Caco-2 (cell line): Measurements from ENCODE around the gene HES7. TPM values are rescaled to one million over a fixed set of nuclear protein-coding genes. Genes with fewer than 3 reads are reported as not detected.

Source experiments
- BruUV-seq: library from RNA; stranded (reverse); fragments of 400-500 nt; replicated peaks from 2 replicates; lab custom pipeline; 2021; lab: Mats Ljungman, UMichigan
- CTCF ChIA-PET: fragments of 300-600 bp; sonication (Branson Sonifier 250); formaldehyde crosslinking; loops from one replicate; lab custom pipeline; 2022; ENCODE audit warnings: antibody characterized with exemption; lab: Charles Lee
- POLR2A ChIA-PET: fragments of 300-600 bp; sonication (Branson Sonifier 250); formaldehyde crosslinking; loops from one replicate; lab custom pipeline; 2022; ENCODE audit warnings: antibody characterized with exemption; lab: Charles Lee
- DNase-seq, 2 experiments: peaks; one replicate each; pipeline versions ENCODE4 v3.0.0 to v3.0.0-alpha.2; 2020 to 2022
- H3K27me3 ChIP-seq: replicated peaks from 2 replicates; pipeline ENCODE4 v1.6.0; 2011; ENCODE audit warnings: low read length; ENCODE audit not compliant: control insufficient read depth, insufficient read depth
- H3K36me3 ChIP-seq: 2 replicates; pipeline ENCODE4 v1.5.1; 2011; ENCODE audit warnings: low read length; ENCODE audit not compliant: control insufficient read depth, insufficient read depth
- H3K4me1 ChIP-seq: fragments of 250-450 bp; sonication (Bioruptor Pico); 2 replicates; pipeline ENCODE4 v1.5.1; 2020; ENCODE audit warnings: mild to moderate bottlenecking
- H3K4me3 ChIP-seq: 2 replicates; pipeline ENCODE4 v1.5.1; 2011; ENCODE audit warnings: low read depth, mild to moderate bottlenecking, control low read depth, low read length
- H3K9me3 ChIP-seq: fragments of 250-450 bp; sonication (Bioruptor Pico); 2 replicates; pipeline ENCODE4 v1.5.1; 2020; ENCODE audit warnings: mild to moderate bottlenecking, moderate library complexity
- H3K27ac Mint-ChIP-seq: one replicate; pipeline ENCODE4 v1.8.0; 2022; ENCODE audit warnings: mixed read lengths; ENCODE audit not compliant: unreplicated experiment
- H3K27me3 Mint-ChIP-seq: one replicate; pipeline ENCODE4 v1.8.0; 2022; ENCODE audit warnings: mixed read lengths; ENCODE audit not compliant: insufficient read depth, unreplicated experiment
- H3K36me3 Mint-ChIP-seq: one replicate; pipeline ENCODE4 v1.8.0; 2022; ENCODE audit warnings: mild to moderate bottlenecking, mixed read lengths; ENCODE audit not compliant: insufficient read depth, unreplicated experiment
- H3K4me1 Mint-ChIP-seq: one replicate; pipeline ENCODE4 v1.8.0; 2022; ENCODE audit warnings: low read depth, mixed read lengths; ENCODE audit not compliant: unreplicated experiment
- H3K4me3 Mint-ChIP-seq: one replicate; pipeline ENCODE4 v1.8.0; 2022; ENCODE audit warnings: mild to moderate bottlenecking, moderate library complexity, mixed read lengths; ENCODE audit not compliant: unreplicated experiment
- H3K9me3 Mint-ChIP-seq: one replicate; pipeline ENCODE4 v1.8.0; 2022; ENCODE audit warnings: mixed read lengths; ENCODE audit not compliant: unreplicated experiment
- intact Hi-C: fragments of 100-400 bp; cut with micrococcal nuclease; formaldehyde crosslinking; loops from one replicate; pipeline ENCODE4 v1.10.0; 2022; ENCODE audit not compliant: unreplicated experiment
- total RNA-seq: library from RNA; stranded (reverse); gene quantifications from 2 replicates; pipeline ENCODE4 v1.2.3, GENCODE V29; 2022
- TF ChIP-seq, protein P1 (sequence below), 2 experiments: fragments of 200-600 bp in 1 of 2; IDR thresholded peaks; 1 replicate in 1 of 2; 2 replicates in 1 of 2; pipeline versions ENCODE4 v1.5.1 to v1.8.0; 2011 to 2022; ENCODE audit warnings: antibody characterized with exemption in 1 of 2, control low read depth in 1 of 2, inconsistent platforms in 1 of 2, low read depth in 1 of 2, low read length in 1 of 2, mild to moderate bottlenecking in 1 of 2, moderate library complexity in 1 of 2; ENCODE audit not compliant: insufficient read depth in 1 of 2, severe bottlenecking in 1 of 2, unreplicated experiment in 1 of 2

Gene HES7
- total RNA-seq, 1 experiment from 2014 or later: not detected

DNA sequence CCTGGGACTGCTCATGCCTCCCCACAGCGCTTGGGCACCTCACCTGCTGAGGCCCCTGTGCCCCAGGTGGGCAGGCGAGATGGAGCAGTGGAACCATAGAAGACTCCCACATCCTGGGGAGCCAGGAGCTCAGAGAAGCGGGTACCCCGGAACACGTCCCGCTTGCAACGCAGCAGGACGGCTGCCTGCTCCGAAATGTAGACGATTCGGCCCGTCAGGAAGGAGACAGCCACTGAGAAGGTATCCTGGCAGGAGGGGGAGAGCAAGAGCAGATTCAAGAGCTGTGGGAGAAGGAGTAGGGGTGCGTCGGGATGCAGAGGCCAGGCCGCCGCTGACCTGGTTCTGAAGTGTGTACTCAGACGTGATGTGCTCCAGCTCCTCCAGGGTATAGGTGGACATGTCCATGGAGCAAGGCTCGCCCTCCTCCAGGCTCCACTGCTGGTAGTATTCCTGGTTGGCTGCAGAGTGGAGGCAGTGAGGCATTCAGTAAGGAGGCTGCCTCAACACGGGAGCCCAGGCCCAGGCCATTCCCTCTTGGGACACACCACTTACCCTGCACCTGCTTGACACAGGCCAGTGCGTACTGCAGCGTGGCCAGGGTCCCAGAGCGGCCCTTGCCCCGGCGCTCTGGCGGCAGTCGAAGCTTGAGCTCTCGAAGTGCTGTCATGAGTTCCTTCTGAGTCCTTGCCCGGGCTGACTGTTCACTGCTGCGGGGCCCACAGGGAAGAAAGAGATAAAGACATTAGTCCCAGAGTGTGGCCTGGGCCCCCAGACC, 25.7 kb upstream of the HES7 start:
- Histone ChIP-seq H3K4me3 (no peak overlapping the region), H3K9me3 (no peaks in the 10 kb centered on the region), H3K27me3 (no peaks in the 10 kb centered on the region), H3K4me1 (peaks cover 9% of the 10 kb centered on the region), H3K36me3 (no peaks in the 10 kb centered on the region)
- POLR2A ChIA-PET: no interaction called here
- no peak for DNase-seq
- no peak overlapping the region for H3K27ac Mint-ChIP-seq
- H3K36me3 Mint-ChIP-seq: peaks cover 22% of the 10 kb centered on the region
- TF ChIP-seq, protein P1, sequence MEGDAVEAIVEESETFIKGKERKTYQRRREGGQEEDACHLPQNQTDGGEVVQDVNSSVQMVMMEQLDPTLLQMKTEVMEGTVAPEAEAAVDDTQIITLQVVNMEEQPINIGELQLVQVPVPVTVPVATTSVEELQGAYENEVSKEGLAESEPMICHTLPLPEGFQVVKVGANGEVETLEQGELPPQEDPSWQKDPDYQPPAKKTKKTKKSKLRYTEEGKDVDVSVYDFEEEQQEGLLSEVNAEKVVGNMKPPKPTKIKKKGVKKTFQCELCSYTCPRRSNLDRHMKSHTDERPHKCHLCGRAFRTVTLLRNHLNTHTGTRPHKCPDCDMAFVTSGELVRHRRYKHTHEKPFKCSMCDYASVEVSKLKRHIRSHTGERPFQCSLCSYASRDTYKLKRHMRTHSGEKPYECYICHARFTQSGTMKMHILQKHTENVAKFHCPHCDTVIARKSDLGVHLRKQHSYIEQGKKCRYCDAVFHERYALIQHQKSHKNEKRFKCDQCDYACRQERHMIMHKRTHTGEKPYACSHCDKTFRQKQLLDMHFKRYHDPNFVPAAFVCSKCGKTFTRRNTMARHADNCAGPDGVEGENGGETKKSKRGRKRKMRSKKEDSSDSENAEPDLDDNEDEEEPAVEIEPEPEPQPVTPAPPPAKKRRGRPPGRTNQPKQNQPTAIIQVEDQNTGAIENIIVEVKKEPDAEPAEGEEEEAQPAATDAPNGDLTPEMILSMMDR (IDR thresholded peaks at IDR 0.05; ENCODE audit: insufficient read depth in 1 of 2, low read depth in 1 of 2, low read length in 1 of 2, severe bottlenecking in 1 of 2, unreplicated experiment in 1 of 2): no peak
- no peak overlapping the region for H3K4me3 Mint-ChIP-seq
- peaks cover 16% of the 10 kb centered on the region for H3K4me1 Mint-ChIP-seq
- BruUV-seq: no TSS peak
- intact Hi-C loops: no loop called here
- no peaks in the 10 kb centered on the region for H3K27me3 Mint-ChIP-seq
- H3K9me3 Mint-ChIP-seq: no peaks in the 10 kb centered on the region
- CTCF ChIA-PET: no interaction called here

DNA sequence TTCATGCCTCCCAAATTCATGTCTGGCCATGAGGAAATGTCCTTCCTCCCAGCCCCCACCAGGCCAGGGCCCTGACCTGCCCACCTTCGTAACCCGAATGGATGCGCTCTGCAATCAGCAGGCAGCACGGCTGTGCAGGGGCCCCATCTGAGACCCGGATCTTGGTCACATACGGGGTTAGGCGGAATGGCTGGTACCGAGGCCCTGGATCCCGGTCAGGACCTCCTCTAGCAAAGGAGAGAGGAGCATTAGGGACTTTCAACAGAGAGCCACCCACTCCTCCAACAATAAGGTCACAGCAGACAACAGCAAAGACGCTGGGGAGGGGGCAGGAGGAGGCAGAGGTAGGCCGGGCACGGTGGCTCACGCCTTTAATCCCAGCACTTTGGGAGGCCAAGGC, 24.7 kb upstream of the HES7 start:
- no peak for DNase-seq
- Mint-ChIP-seq H3K4me3 (no peak overlapping the region), H3K4me1 (peaks cover 7% of the 10 kb centered on the region), H3K36me3 (peaks cover 18% of the 10 kb centered on the region), H3K27ac (no peak overlapping the region), H3K27me3 (no peaks in the 10 kb centered on the region), H3K9me3 (no peaks in the 10 kb centered on the region)
- Histone ChIP-seq H3K4me3 (no peak overlapping the region), H3K27me3 (no peaks in the 10 kb centered on the region), H3K4me1 (peaks cover 7% of the 10 kb centered on the region), H3K9me3 (no peaks in the 10 kb centered on the region), H3K36me3 (no peaks in the 10 kb centered on the region)
- ChIA-PET POLR2A (no interaction called here), CTCF (no interaction called here)
- no TSS peak for BruUV-seq
- TF ChIP-seq, protein P1 (IDR thresholded peaks at IDR 0.05; ENCODE audit: insufficient read depth in 1 of 2, low read depth in 1 of 2, low read length in 1 of 2, severe bottlenecking in 1 of 2, unreplicated experiment in 1 of 2): no peak
- intact Hi-C loops: no loop called here

DNA sequence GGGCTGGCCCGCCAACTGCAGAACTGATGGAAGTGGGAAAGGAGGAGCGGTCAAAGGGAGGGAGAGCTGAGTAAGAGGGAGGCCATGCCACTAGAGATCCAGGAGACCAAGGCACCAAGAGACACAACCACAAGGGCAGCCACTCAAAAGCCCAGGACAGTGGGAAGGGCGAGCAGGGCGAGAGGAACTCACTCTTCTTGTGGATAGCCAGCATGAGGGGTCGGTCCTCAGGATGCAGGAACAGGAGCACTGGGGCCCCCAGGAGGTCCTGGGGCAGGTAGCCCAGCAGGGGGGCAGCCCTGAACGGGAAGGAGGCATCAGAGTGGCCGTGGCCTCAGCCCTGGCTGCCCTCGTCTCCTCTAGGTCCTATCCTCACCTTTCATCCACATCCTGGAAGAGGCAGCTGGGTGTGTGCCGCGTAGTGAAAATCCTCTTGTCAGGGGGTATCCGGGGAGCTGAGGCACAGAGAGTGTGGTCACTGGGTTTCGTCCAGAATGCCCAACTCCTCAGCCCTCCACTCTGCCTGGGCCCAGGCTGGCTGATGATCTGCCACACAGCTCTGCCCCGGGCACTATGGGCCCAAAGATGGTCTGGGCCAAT, 24.0 kb upstream of the HES7 start:
- H3K4me3 Mint-ChIP-seq: no peak overlapping the region
- H3K9me3 ChIP-seq: no peaks in the 10 kb centered on the region
- no peak overlapping the region for H3K27ac Mint-ChIP-seq
- H3K4me1 Mint-ChIP-seq: peaks cover under 1% of the 10 kb centered on the region
- H3K27me3 Mint-ChIP-seq: no peaks in the 10 kb centered on the region
- intact Hi-C loops: no loop called here
- H3K4me3 ChIP-seq: no peak overlapping the region
- H3K4me1 ChIP-seq: peaks cover 4% of the 10 kb centered on the region
- no peak for DNase-seq
- H3K36me3 Mint-ChIP-seq: peaks cover 17% of the 10 kb centered on the region
- TF ChIP-seq, protein P1 (IDR thresholded peaks at IDR 0.05; ENCODE audit: insufficient read depth in 1 of 2, low read depth in 1 of 2, low read length in 1 of 2, severe bottlenecking in 1 of 2, unreplicated experiment in 1 of 2): no peak
- no peaks in the 10 kb centered on the region for H3K27me3 ChIP-seq
- no peaks in the 10 kb centered on the region for H3K9me3 Mint-ChIP-seq
- H3K36me3 ChIP-seq: no peaks in the 10 kb centered on the region
- CTCF ChIA-PET: no interaction called here
- no TSS peak for BruUV-seq
- POLR2A ChIA-PET: no interaction called here
